HG03066 (cell line): ENCODE measurements around the gene TMA7B.
A peak's percentile ranks its signal among the peaks of the same experiment; 100 is the strongest.
"Not testable (repeated sequence)": the region's sequence is repeated elsewhere in the genome, so short reads cannot be mapped to it uniquely, and the experiment has no call there.

Source experiments
- ATAC-seq: cut with Tn5 transposase; IDR thresholded peaks from one replicate; pipeline ENCODE4 v1.9.1; 2021; ENCODE audit warnings: low read depth; ENCODE audit not compliant: unreplicated experiment

Gene TMA7B

GRCh38 chr22:39951603-39952293 is 8.4 kb upstream of the TMA7B start:
- ATAC-seq: not testable (repeated sequence)

GRCh38 chr22:39952347-39952746 is 7.8 kb upstream of the TMA7B start:
- no peak for ATAC-seq

GRCh38 chr22:39953101-39953500 is 7.1 kb upstream of the TMA7B start:
- no peak for ATAC-seq

- no peak for ATAC-seq
Observed at GRCh38 chr22:39954584-39955055, 5.6 kb upstream of the TMA7B start.

GRCh38 chr22:39955675-39956074 is 4.5 kb upstream of the TMA7B start:
- ATAC-seq: no peak

GRCh38 chr22:39956932-39957664 is 3.1 kb upstream of the TMA7B start:
- ATAC-seq: no peak

- no peak for ATAC-seq
Observed at GRCh38 chr22:39958009-39958711, 2.0 kb upstream of the TMA7B start.

- no peak for ATAC-seq
Observed at GRCh38 chr22:39958949-39959639, 1.1 kb upstream of the TMA7B start.

GRCh38 chr22:39960791-39961746 is 872 bp downstream of the TMA7B start:
- peak; percentile 91 for ATAC-seq

- no peak for ATAC-seq
Observed at GRCh38 chr22:39962071-39962470, 1.9 kb downstream of the TMA7B start.

GRCh38 chr22:39965748-39966147 is 5.6 kb downstream of the TMA7B start:
- ATAC-seq: no peak

- no peak for ATAC-seq
Observed at GRCh38 chr22:39966470-39966869, 6.3 kb downstream of the TMA7B start.

- no peak for ATAC-seq
Observed at GRCh38 chr22:39967103-39967829, 7.1 kb downstream of the TMA7B start.

- ATAC-seq: no peak
Observed at GRCh38 chr22:39967996-39968972, 8.1 kb downstream of the TMA7B start.

- no peak for ATAC-seq
Observed at GRCh38 chr22:39970742-39971141, 10.5 kb downstream of the TMA7B start.

- ATAC-seq: no peak
Observed at GRCh38 chr22:39972641-39973040, 12.4 kb downstream of the TMA7B start.

- ATAC-seq: no peak
Observed at GRCh38 chr22:39973656-39974055, 13.5 kb downstream of the TMA7B start.

GRCh38 chr22:39974065-39974464 is 13.9 kb downstream of the TMA7B start:
- ATAC-seq: no peak
